Lower leg skin (tissue), 3 donors: ENCODE results near the gene PXDN.

ENCODE experiments used
- POLR2A ChIP-seq, 2 donors: fragments of 450-650 bp; IDR thresholded peaks; one replicate each; pipeline ENCODE4 v1.6.1; 2016 to 2017; ENCODE audit warnings: antibody characterized with exemption in 2 of 2, mild to moderate bottlenecking in 1 of 2, moderate library complexity in 1 of 2
- TF ChIP-seq, protein P1 (sequence below), 3 donors: fragments of 450-650 bp; IDR thresholded peaks; one replicate each; pipeline ENCODE4 v1.5.1; 2016; ENCODE audit warnings: antibody characterized with exemption in 3 of 3, mild to moderate bottlenecking in 3 of 3, moderate library complexity in 2 of 3

- TF ChIP-seq, protein P1, sequence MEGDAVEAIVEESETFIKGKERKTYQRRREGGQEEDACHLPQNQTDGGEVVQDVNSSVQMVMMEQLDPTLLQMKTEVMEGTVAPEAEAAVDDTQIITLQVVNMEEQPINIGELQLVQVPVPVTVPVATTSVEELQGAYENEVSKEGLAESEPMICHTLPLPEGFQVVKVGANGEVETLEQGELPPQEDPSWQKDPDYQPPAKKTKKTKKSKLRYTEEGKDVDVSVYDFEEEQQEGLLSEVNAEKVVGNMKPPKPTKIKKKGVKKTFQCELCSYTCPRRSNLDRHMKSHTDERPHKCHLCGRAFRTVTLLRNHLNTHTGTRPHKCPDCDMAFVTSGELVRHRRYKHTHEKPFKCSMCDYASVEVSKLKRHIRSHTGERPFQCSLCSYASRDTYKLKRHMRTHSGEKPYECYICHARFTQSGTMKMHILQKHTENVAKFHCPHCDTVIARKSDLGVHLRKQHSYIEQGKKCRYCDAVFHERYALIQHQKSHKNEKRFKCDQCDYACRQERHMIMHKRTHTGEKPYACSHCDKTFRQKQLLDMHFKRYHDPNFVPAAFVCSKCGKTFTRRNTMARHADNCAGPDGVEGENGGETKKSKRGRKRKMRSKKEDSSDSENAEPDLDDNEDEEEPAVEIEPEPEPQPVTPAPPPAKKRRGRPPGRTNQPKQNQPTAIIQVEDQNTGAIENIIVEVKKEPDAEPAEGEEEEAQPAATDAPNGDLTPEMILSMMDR (IDR thresholded peaks at IDR 0.05), result no peak
- no peak for TF ChIP-seq POLR2A (IDR thresholded peaks at IDR 0.05)
Measured at GRCh38 chr2:1731447-1731962, 12.8 kb downstream of the PXDN start.
